ENCODE results near the gene CDH13.

The CDH13 gene

GRCh38 chr16:83270061-83270460 is 643.3 kb downstream of the CDH13 start:
- DNase-seq: no peak

DNA sequence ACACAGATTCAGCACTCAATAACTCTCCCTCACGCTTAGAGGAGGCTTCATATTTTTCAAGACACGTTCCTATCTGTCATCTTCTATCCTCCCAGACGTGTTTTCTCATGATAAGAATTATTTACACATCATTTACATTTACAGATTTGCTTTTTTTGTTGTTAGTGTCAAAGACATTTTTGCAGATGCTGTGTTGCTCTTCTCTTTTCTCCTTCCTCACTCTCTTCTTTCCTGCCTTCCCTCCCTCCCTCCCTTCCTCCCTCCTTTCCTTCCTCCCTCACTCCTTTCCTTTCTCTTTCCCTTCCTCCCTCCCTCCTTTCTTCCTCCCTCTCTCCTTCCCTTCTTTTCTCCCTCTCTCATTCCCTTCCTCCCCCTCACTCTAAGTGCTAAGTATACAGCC is 643.9 kb downstream of the CDH13 start:
- no peak for DNase-seq

GRCh38 chr16:83271123-83271522 is 644.4 kb downstream of the CDH13 start:
- no peak for DNase-seq

- no peak for DNase-seq
Observed at GRCh38 chr16:83271970-83272575, 645.3 kb downstream of the CDH13 start.

DNA sequence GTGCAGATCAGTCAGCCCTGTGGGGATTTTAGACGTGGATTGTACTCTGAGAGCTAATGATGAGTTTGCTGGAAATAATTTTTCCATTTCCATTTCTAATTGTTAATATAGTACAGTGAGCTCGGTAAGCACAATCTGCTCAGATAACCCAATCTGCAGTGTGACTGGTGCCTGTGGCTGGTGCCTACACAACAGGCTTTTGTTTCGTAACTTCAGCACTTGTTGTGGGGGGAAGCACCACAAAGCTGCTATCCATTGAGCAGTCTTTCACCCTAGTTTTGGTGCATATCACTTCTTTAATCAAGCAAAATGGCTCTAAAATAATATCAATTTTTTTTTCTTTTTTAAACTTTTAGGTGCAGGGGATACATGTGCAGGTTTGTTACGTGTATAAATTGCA is 646.1 kb downstream of the CDH13 start:
- no peak for DNase-seq

GRCh38 chr16:83273504-83274173 is 646.9 kb downstream of the CDH13 start:
- DNase-seq: no peak

DNA sequence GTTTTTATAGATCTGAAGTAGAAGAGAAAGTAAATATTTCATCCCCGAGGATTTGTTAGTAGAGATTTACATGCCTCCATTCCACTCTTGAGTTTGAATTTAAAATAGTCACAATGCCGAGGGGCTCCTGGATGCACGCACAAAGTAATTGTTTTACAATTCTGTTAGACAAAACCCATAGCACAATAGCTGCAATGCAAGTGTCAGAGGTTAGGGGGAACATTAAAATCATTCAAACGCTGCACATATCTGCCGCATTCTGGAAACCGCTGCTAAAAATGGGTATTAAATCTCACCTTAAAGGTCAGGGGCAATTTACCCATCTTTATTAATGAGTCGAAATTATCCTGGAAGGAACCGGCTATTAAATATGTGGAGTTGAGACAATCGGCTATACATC is 652.5 kb downstream of the CDH13 start:
- DNase-seq: no peak

DNA sequence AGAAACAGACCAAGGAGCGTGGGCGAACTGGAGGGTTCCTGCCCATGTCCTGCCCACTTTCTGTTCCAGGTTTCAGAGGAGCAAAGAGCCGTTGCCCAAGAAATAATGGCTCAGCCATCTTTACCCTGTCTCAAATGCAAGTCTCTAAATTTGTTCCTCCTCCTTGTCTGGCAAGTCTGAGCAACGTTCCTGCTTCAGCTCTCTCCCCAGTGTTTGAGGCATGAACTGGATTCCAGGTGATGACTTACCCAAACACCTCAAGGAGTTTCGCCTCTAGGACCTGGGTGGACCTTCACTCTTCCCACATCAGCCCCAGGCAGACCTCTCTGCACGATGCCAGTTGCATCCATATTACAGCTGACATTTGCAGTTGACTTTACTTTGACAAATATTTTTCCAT is 659.2 kb downstream of the CDH13 start:
- DNase-seq: no peak

DNA sequence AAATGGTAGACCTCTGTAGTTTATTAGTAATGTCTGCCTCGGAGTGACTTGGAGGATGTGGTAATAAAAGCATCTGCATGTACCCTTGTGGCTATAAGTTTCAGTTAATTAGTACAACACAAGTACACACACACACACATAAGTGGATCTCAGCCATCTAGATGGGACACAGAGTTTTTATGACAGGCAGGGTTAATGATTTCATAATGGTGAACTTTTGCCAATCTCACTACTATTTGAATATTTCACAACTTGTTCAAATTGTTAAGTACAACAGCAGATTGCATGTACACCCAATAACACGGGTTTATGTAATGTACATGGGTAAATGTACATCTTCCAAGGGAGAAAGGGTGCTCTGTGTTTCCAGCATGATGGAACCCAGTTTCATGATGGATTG is 669.7 kb downstream of the CDH13 start:
- no peak for DNase-seq

DNA sequence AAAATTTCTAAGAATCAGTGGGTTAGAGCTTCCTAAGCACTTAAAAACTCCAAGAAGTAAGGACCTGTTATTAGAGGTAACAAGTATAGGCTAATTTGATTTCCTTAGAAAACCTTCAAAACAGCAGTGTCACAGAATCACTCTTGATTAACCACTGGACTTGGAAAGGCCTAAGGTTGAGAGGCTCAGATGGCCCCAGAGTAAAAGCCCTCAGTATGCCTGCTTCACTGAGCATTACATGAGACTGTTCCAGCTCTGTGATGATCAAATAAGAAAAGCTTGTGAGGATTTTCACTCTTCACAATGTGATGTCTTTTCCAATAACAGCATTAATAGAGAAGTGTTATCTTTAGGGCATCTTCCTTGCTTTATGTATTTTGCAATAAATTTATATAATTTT is 671.8 kb downstream of the CDH13 start:
- DNase-seq: no peak

GRCh38 chr16:83300326-83300725 is 673.6 kb downstream of the CDH13 start:
- no peak for DNase-seq

DNA sequence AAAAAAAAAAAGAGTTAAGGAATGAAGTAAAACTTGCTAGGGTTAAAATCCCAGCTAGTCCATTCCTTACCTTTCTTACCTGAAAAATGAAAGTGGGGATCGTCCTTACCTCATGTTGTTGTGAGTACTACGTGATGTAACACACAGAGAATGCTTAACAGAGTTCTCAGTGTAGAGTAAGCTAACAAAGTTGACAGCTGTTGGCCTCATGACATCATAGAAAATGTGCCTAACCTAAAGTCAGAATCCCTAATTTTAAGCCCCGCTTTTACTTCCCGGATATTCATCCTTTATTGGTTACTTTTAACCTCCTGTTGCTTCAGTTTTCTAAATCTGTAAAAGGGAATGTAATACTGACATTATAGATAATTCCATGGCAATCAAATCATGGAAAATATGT is 675.2 kb downstream of the CDH13 start:
- DNase-seq: no peak

GRCh38 chr16:83302853-83303252 is 676.1 kb downstream of the CDH13 start:
- no peak for DNase-seq

- no peak for DNase-seq
Observed at GRCh38 chr16:83305092-83305491, 678.3 kb downstream of the CDH13 start.

- no peak for DNase-seq
Observed at GRCh38 chr16:83306961-83307593, 680.3 kb downstream of the CDH13 start.

DNA sequence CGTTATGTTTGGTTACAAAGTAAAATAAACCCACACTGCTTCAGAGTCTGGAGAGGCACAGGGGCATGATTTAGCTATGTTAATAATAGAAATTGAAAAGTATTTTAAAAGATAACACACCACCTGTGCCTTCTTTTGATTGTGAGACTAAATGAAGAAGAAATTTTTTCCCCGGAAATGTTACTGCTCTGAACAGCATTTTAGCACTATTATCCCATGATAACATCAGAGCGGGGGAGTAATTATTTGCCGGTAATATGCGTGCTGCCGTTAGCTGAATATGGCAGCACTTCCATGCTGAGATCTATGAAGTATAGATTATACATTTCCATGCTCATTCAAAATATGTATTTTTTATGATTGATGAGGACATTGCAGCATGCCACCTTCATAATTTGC is 680.8 kb downstream of the CDH13 start:
- no peak for DNase-seq

DNA sequence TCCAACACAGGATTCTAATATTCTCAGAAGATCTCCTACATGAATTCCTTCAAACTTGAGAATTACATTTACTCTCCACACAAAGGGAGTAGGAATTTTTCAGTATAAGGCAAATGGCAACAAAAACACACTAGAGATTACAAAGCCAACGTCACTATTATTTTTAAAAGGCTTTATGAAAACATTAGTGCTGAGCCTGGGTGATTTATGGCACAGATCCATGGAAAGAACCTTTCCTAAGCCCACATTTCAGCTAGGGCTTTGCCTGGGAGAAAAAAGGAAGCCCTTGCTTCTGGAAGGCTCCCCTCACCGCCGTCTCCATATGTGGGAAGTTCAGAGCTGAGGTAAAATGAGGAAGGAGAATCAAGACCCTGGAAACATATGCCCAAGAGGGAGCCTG is 681.6 kb downstream of the CDH13 start:
- DNase-seq: no peak

DNA sequence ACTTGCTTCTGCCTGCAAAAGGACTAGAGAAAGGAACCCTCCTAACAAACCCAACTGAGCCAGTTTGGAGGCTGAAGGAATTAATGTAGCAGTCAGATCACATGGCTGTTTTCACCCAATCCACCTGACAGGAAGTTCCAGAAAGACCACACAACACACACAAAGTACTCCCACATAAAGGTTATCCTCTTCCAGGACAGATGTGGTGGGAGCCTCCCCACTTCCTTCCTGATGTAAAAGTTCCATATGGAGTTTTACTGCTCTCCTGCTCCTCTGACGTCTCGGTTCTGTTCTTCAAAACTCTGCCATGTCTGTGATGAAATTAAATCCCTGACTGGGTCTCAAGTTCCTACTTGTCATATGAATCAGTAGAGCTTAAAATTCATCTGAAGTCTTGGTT is 684.0 kb downstream of the CDH13 start:
- DNase-seq: no peak

GRCh38 chr16:83312015-83312717 is 685.4 kb downstream of the CDH13 start:
- no peak for DNase-seq

GRCh38 chr16:83312718-83313245 is 686.0 kb downstream of the CDH13 start:
- no peak for DNase-seq

GRCh38 chr16:83315271-83315670 is 688.5 kb downstream of the CDH13 start:
- no peak for DNase-seq

- no peak for DNase-seq
Observed at GRCh38 chr16:83316458-83316857, 689.7 kb downstream of the CDH13 start.

DNA sequence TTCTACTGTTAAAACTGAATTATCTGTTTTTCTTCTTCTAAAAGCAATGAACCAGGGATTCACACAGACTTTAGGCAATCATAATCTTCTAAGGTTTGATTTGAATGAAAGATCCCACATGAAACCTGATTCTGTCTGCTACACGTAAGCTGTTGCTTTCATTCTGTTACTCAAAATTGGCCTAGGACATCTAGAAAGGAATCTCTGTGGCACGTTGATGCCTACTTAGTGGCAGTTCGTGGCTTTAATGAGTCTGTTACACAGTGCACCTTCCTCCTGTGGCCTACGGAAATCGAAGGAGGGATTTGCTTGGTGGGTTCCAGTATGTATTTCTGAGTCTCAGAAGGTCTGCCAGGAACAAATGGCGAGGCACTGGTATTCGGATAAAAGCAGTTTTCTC is 691.6 kb downstream of the CDH13 start:
- DNase-seq: no peak

DNA sequence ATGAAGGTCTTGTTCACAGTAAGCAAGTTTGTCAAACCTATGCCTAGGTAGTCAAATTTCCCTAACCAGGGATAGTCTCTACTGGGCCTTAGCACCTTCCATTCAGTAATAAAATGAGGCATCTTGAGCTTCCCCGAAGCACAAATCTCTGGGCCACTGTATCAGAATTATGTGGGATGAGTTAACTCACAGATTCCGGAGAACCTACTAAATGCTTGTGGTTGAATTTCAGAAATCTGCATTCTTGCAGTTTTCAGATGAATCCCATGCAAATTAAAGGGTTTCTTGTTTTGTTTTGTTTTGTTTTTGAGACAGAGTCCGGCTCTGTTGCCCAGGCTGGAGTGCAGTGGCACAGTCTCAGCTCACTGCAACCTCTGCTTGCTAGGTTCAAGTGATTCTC is 702.2 kb downstream of the CDH13 start:
- DNase-seq: no peak

Measured in CD4-positive, alpha-beta T cell treated with Interferon alpha-2 for 1 hour (primary cell).